GM12801 (cell line): ENCODE results near the gene HACD3.

Experiments used
- CTCF ChIP-seq: IDR thresholded peaks from one replicate; pipeline ENCODE4 v1.5.1; 2011; ENCODE audit warnings: control low read depth; ENCODE audit not compliant: insufficient read length; ENCODE audit errors: extremely low read depth

Gene HACD3

GRCh38 chr15:65619626-65620290 is 89.5 kb downstream of the HACD3 start:
- TF ChIP-seq CTCF, result no peak

- no peak for TF ChIP-seq CTCF
These were observed 90.6 kb downstream of the HACD3 start for GRCh38 chr15:65620833-65621232.

GRCh38 chr15:65621638-65622037 is 91.4 kb downstream of the HACD3 start, which contains the start of gene SLC24A1:
TSS of gene SLC24A1 (plus strand) at chr15:65621938. CDS start at chr15:65624081, 2,143 bp downstream.
- TF ChIP-seq CTCF, result no peak

- TF ChIP-seq CTCF, result no peak
These were observed 92.8 kb downstream of the HACD3 start for GRCh38 chr15:65623103-65623502.

- TF ChIP-seq CTCF, result no peak
These were observed 96.6 kb downstream of the HACD3 start for GRCh38 chr15:65626856-65627255.
